Fibroblast of the aortic adventitia (primary cell): ENCODE measurements around the gene ROBO2. TPM values are rescaled to one million over a fixed set of nuclear protein-coding genes. Genes with fewer than 3 reads are reported as not detected.

ENCODE experiments used
- DNase-seq: peaks from one replicate; pipeline ENCODE4 v3.0.0-alpha.2; 2010; ENCODE audit warnings: low read depth
- H3K4me3 ChIP-seq: 2 replicates; pipeline ENCODE4 v1.5.1; 2011; ENCODE audit warnings: low read depth, mild to moderate bottlenecking, control low read depth, low read length, moderate library complexity
- CTCF ChIP-seq: IDR thresholded peaks from 2 replicates; pipeline ENCODE4 v1.5.1; 2011; ENCODE audit warnings: mild to moderate bottlenecking, low read length, control low read depth, inconsistent platforms; ENCODE audit not compliant: insufficient read depth
- total RNA-seq: library from RNA; depleted of rRNA; stranded (reverse); fragments of >200 nt; gene quantifications from 2 replicates; pipeline ENCODE4 v1.2.3, GENCODE V29; 2012; ENCODE audit warnings: low replicate concordance

Gene ROBO2
- total RNA-seq, 1 donor, result 1.2 TPM

DNA sequence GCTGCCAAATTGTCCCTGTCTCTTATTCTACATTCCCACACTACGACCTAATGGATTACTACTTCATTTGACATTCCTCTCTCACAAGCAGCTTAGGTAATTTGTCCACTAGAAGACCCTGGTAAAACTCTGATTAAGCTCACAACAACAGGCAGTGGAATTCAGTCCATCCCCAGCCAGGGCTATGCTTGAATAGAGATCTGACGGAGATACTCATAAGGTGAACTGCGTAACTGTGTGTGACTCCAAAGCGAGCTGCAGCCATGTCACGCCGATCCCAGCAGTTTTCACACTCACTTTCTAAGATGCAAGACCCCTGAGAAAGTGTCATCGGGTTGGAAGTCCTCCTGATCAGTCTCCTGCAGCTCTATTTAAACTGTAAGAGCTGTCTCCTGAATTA lies 25.7 kb upstream of the ROBO2 start:
- H3K4me3 ChIP-seq, result no peak overlapping the region
- no peak for DNase-seq
- TF ChIP-seq CTCF, result no peak

GRCh38 chr3:77025471-77025870 lies 14.4 kb upstream of the ROBO2 start:
- H3K4me3 ChIP-seq, result no peak overlapping the region
- no peak for TF ChIP-seq CTCF
- no peak for DNase-seq

DNA sequence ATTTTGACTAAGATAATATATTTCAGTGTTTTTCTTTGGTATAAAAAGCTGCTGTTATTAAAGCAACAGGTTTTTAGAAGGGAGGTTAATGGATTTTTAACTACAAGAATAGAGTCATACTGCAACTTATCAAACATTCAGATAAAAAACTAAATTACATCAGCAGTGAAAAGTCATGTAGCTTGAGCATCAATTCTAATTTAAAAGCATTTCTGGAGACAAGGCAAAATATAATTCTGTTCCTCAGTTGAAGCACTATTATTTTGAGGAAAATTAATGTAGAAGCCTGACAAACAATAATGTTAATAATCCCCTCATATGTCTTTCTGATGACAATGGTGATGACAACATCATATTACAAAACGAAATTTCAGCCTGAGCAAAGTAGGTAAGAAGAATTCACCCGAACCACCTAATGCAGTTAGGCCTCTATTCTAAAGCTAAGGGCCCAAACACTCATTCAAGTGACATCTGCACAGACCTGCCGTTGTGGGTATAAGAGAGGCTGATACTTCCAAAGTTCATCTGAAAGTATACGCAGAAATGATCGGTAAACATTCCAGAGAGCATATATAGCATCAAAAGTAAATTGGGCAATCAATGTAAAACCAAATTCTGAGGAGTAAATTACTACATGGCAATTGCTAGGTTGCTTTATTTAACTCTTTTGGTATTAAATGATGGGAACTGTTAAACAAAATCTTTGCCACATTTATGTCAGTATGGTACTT lies 12.8 kb upstream of the ROBO2 start:
- H3K4me3 ChIP-seq, result no peak overlapping the region
- DNase-seq, result no peak
- TF ChIP-seq CTCF, result no peak

- no peak overlapping the region for H3K4me3 ChIP-seq
- DNase-seq, result no peak
- TF ChIP-seq CTCF, result no peak
Measured at GRCh38 chr3:77028005-77028404, 11.9 kb upstream of the ROBO2 start.

GRCh38 chr3:77038468-77038929 lies 1.4 kb upstream of the ROBO2 start:
- H3K4me3 ChIP-seq, result peak overlapping the region; percentile 47
- TF ChIP-seq CTCF, result peak; percentile 60
- DNase-seq, result peak; percentile 75

- no peak for TF ChIP-seq CTCF
- H3K4me3 ChIP-seq, result peak overlapping the region; percentile 47
- DNase-seq, result no peak
Measured at GRCh38 chr3:77038930-77039605, 831 bp upstream of the ROBO2 start.
